ENCODE measurements around the gene NR5A1. TPM values are rescaled to one million over a fixed set of nuclear protein-coding genes. Genes with fewer than 3 reads are reported as not detected.

Gene NR5A1
- total RNA-seq, 4 donors from 2014 or later, result 0.15 to 0.51 TPM; not detected in 2

DNA sequence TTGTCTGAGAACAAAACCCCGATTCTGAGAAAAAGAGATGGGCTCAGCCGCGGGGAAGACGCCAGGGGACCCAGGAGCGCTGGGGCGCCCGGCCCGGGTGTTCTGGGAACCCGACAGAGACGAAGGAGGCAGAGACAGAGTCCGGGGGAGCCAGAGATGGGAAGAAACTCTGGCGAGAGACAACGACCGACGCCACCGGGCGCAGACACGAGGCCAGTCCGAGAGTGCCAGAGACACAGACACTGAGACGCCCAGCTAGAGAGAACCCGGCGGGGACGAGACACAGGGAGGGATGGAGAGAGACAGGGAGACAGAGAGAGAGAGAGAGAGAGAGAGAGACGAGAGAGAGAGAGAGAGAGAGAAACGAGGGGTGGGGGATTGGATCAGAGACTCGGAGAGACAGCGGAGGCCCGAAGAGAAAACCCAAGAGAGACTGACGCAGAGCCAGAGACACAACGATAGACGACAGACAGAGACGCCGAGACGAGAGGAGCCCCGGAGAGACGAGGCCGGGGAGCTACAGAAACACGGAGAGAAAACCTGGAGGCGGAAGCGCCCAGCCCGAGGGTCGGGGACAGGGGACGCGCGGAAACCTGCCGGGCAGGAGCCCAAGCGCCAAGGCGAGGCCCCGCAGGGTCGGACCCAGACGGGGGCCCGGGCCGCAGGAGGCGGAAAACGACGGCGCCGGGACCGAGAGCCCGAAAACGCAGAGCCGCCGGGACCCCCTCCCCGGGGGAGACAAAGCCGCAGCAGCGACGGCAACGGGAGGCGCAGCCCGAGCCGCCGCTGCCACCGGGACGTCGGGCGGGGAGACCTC, 3.3 kb downstream of the NR5A1 start:
- no peak for DNase-seq (ENCODE audit: low spot score in 2 of 2)
- TF ChIP-seq, protein P1, sequence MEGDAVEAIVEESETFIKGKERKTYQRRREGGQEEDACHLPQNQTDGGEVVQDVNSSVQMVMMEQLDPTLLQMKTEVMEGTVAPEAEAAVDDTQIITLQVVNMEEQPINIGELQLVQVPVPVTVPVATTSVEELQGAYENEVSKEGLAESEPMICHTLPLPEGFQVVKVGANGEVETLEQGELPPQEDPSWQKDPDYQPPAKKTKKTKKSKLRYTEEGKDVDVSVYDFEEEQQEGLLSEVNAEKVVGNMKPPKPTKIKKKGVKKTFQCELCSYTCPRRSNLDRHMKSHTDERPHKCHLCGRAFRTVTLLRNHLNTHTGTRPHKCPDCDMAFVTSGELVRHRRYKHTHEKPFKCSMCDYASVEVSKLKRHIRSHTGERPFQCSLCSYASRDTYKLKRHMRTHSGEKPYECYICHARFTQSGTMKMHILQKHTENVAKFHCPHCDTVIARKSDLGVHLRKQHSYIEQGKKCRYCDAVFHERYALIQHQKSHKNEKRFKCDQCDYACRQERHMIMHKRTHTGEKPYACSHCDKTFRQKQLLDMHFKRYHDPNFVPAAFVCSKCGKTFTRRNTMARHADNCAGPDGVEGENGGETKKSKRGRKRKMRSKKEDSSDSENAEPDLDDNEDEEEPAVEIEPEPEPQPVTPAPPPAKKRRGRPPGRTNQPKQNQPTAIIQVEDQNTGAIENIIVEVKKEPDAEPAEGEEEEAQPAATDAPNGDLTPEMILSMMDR (IDR thresholded peaks at IDR 0.05), result no peak
- no peak for TF ChIP-seq POLR2A (IDR thresholded peaks at IDR 0.05)
- intact Hi-C loops (cut with DNase I; ENCODE audit: low total_unique reads), result no loop called here
- H3K4me3 ChIP-seq (ENCODE audit: low read depth, poor library complexity, severe bottlenecking), result no peak overlapping the region
- 3 to 4% methylated on average over 55 to 67 of the region's 76 CpGs for WGBS, 2 donors

DNA sequence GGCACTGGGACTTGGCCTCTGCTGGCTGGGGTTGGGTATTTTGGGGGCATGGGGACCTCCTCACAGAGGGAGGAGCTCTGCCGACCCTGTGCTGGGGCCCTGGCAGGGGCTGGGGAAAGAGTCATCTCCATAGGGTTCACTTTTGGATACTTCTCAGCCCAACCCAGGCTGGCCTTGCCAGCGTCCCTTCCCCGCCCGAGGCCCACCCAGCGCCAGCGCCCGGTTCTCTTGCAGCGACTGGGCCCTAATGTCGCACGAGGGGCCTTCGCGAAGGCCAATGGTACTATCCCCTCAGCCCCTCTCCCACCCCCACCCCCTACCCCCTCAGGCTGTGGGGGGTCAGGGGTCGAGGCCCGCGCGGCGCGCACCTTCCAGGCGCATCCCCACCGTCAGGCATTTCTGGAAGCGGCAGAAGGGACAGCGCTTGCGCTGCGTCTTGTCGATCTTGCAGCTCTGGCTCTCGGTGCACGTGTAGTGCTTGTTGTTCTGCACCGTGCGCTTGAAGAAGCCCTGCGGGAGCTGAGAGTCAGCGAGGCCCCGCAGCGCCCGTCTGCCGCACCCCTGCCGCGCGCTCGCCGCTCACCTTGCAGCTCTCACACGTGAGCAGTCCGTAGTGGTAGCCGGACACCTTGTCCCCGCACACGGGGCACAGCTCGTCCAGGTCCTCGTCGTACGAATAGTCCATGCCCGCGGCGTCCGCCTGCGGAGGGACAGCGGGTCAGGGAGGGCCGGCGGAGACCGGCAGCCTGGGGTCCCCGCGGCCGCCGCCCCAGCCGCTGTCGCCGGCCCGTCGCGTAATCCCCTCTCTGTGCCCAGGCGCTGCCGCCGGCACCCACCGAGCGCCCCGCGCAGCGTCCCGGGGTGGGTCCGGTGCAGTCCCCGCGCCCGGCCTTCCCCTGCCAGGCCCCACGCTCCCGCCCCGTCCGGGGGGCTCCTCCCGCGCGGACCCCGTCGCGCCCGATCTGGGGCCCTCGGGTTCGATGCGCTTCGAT, 4.2 kb downstream of the NR5A1 start:
- H3K4me3 ChIP-seq (ENCODE audit: low read depth, poor library complexity, severe bottlenecking), result no peak overlapping the region
- intact Hi-C loops (cut with DNase I; ENCODE audit: low total_unique reads), result no loop called here
- WGBS, 2 donors, result 18 to 35% methylated on average over 32 to 38 of the region's 96 CpGs
- TF ChIP-seq POLR2A (IDR thresholded peaks at IDR 0.05), result no peak
- TF ChIP-seq, protein P1 (IDR thresholded peaks at IDR 0.05), result no peak
- no peak for DNase-seq (ENCODE audit: low spot score in 2 of 2)

DNA sequence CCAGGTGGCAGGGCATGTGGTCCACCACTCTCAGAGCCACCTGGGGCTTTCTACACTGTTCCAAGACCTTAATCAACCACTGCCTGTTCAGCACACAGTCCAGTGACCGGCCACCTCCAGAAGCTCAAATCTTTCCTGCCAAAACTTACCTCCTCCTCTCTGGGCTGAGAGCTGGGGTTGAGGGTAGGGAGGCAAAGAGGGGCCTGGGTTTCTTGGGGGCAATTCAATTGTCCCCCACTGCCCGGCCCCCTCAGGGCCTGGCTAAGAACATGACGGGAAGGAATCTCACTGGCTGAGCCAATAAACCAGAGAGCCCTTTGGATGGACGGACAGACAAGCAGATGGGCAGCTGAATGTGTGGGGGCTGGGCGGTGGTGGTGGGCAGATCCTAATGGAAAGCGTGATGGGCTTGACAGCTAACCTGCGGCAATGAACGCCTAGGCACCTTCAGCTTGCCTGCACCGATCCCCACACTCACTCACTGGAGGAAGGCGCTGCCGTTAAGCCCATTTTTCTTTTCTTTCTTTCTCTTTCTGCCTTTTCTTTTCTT, 5.4 kb downstream of the NR5A1 start:
- H3K4me3 ChIP-seq (ENCODE audit: low read depth, poor library complexity, severe bottlenecking), result no peak overlapping the region
- DNase-seq (ENCODE audit: low spot score in 2 of 2), result no peak
- intact Hi-C loops (cut with DNase I; ENCODE audit: low total_unique reads), result no loop called here
- no peak for TF ChIP-seq POLR2A (IDR thresholded peaks at IDR 0.05)
- TF ChIP-seq, protein P1 (IDR thresholded peaks at IDR 0.05), result no peak
- WGBS, 2 donors, result 71 to 74% methylated on average over 11 of the region's 11 CpGs

DNA sequence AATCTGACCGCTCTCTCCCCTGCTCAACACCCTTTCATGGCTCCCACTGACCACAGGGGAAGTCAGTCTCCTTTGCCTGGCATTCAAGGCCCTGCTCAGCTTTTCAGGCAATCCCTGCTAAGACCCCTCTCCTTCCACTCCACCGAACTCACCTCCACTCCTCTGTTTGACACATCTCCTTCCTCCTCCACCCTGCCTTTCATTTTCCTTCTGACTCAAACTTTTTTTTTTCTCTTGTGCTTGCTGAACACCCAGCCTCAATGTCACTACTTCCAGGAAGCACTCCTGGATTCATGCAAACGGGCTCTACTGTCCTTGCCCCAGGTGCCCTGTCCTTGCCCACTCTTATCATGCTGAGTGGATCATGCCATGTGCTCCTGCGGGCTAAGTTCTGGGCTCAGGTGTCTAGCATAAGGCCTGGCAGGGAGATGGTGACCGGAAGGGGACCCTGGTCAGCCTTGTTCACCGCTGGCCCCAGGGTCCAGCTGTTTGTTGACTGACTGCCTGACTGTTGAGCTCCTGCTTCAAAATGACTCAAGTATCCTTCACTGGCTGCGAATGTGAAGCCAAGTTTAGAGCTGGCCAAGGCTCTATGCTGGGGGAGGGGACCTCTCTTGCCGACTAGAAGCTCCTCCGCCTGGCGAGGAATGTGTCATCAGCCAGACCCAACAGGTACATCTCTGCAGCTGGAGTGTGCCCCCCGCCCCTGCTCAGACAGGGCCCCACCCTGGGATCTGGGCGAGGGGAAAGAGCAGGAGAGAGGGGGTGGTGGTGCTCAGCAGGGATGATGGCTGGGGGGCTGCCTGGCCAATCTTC, 6.2 kb downstream of the NR5A1 start:
- TF ChIP-seq POLR2A (IDR thresholded peaks at IDR 0.05), result no peak
- TF ChIP-seq, protein P1 (IDR thresholded peaks at IDR 0.05), result no peak
- intact Hi-C loops (cut with DNase I; ENCODE audit: low total_unique reads), result no loop called here
- H3K4me3 ChIP-seq (ENCODE audit: low read depth, poor library complexity, severe bottlenecking), result no peak overlapping the region
- no peak for DNase-seq (ENCODE audit: low spot score in 2 of 2)
- 64 to 65% methylated on average over 11 to 12 of the region's 12 CpGs for WGBS, 2 donors
